ENCODE measurements around the gene GLIS1.

GLIS1 gene

GRCh38 chr1:53678938-53679825 lies 59.8 kb downstream of the GLIS1 start:
- DNase-seq (ENCODE audit: low read depth) = no peak

- DNase-seq (ENCODE audit: low read depth) = no peak
Measured at GRCh38 chr1:53678507-53678906, 60.5 kb downstream of the GLIS1 start.

DNA sequence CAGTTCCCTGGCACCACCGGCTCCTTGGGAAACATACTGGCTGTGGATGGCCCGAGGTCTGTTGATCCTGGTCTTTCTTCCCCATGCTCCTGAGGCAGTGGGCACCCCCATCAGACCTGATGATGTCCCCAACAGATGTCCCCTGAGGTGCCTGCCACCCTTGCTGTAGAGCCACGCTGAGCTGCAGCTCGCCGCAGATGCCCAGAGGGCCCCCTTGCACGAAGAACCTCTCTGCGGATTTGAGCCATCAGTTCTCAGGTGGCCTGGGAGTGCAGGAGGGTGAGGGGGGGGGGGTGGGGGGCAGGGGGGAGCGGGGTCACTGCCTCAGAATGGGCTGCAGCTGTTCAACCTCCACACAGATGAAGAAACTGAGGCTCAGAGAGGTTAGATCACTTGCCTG lies 60.9 kb downstream of the GLIS1 start:
- no peak for DNase-seq (ENCODE audit: low read depth)

DNA sequence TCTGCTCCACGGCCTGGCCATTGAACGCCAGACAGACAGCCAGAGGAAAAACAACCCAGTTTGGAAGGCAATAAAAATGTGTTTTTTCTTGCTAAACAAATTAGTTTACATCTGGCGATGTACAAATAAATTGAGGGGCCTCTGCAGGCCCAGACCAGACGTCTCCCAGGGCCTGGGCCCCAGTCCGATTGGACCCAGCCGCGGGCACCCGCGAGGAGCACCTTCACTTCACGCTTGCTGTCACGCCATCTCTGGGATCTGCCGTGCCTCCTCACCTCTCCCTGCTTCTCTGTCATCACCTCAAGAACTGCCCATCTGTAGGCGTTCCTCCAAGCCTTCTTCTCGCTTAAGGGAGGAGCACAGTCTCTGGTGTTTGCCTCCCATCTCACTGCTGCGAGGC lies 61.5 kb downstream of the GLIS1 start:
- no peak for DNase-seq (ENCODE audit: low read depth)

DNA sequence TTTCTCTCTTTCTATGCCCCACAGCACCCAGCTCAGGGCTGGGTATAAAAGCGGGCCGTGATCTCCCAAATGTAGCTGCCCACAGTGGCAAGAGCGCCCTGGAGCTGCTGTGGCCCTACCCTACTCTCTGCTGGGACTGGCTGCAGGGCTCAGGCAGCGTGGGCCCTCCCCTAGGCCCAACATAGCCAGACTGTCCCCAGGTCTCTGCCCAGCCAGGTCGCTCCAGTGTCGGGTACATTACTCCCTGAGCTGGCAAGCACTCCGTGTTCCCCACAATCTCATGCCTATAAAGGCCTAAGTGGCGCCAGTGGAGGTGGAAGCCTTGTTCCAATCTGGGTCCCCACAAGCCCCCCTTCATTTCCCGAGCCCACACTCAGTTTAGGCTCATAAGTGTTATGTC lies 66.2 kb downstream of the GLIS1 start:
- DNase-seq (ENCODE audit: low read depth) = no peak

DNA sequence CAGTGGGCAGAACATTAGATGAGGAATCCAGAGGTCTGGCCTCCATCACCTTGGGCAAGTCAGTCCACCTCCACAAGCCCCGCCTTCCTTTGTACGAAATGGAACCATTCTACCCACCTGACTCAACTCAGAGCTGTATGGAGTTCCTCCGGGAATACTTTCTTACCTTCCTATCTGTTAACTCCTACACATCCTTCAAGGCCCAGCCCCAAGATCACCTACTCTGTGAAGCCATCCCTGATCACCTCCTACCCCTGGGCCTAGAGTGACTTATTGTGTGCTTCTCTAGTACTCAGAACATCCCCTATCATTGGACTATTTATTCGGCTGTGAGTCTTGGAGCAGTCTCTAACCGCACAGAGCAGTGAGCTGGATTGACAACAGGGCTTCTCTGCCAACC lies 66.7 kb downstream of the GLIS1 start:
- DNase-seq (ENCODE audit: low read depth) = no peak

DNA sequence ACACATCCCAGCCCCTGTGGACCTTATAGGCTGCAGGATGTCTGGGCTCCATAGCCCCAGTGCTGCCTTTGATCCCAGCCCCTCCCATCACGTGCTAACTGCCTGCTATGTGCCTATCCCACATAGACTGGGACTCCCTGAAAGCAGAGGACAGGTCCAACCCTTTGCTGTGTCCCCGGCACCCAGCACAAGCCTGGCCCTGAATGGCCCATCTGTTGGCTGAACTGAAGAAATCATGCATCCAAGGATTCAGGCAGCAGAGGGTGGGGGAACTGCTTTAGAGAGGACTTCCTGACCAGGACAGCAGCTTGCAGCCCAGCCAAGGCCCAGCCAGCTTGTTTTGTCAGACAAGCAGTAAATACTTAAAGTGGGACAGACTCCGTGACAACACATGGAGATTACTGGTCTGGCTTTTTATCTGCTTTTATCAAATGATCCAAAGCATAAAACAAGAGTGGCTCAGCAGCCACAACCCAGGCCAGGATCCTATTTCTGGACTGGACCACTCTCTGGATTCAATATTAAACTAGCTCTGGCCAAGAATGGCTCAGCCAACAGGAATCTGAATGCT lies 69.3 kb downstream of the GLIS1 start:
- DNase-seq (ENCODE audit: low read depth) = no peak

GRCh38 chr1:53666566-53666965 lies 72.4 kb downstream of the GLIS1 start:
- no peak for DNase-seq (ENCODE audit: low read depth)

DNA sequence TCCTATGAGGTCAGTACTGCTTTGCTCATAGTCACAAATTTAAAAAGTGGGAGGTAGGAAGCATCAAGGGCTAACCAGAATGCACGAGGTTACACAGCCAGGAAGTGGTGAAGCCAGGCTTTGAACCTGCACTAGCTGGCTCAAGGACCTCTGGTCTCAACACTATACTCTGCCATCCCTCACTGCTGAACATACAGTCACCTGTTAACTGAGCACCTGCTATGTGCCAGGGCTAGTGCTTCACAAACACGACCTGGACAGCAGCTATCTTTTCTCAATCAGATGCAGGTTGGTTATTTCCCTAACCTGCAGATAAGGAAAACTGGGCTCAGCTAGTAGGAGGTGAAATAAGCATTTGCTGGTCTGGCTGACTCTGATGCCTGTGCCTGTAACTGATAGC lies 73.0 kb downstream of the GLIS1 start:
- no peak for DNase-seq (ENCODE audit: low read depth)

DNA sequence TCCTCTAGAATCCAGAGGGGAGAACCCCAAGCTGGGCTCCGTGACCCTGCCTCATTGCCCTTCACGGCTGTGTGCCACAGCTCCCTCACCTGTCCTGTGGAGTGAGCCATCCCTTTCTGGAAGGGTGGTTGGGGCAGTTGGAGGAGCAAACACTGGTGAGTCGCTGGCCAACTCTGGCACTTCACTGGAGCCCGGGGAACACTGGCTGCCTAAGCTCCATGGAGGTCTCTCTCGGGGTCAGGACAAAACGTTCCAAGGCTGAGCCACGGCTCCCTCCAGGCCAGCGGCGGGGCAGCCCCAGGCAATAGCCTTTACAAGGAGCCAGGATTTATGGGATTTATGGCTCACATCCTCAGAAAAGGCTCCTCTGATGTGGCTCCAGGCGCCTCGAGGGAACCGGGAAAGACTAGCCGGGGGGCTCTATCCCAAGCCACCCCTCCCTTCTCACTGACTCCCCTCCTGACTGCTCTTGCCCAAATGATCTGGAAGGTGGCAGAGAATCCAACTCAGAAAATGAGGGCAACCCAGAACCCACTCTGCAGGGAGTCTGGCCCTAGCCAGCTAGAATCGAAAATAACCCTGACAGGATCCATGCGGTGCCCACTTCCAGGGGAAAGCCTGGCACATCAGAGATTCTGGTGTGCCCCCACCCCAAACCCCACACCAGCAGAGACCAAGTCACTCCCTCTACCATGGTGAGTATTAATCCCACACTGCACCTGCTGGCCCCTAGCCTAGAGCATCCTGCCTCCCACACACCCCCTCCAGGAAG lies 75.2 kb downstream of the GLIS1 start:
- no peak for DNase-seq (ENCODE audit: low read depth)

DNA sequence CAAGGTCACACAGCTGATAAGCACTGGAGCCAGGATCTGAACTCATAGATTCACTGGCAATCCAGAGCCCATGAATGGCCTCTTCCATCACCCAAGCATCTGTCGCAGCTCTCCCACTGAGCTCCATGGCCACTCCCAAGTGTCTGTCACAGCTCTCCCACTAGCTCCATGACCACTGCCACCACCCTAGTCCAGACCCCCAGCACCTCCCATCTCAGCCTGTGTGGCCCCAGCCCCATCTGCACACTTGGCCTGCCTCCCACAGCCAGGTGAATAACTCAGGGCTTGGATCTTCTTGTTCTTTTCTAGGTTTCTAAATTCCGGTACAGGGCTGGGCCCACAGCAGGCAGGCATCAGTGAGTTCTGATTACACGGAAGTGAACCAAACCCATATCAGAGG lies 76.0 kb downstream of the GLIS1 start:
- DNase-seq (ENCODE audit: low read depth) = no peak

GRCh38 chr1:53662169-53662568 lies 76.8 kb downstream of the GLIS1 start:
- no peak for DNase-seq (ENCODE audit: low read depth)

GRCh38 chr1:53661496-53661895 lies 77.5 kb downstream of the GLIS1 start:
- no peak for DNase-seq (ENCODE audit: low read depth)

GRCh38 chr1:53660666-53661065 lies 78.3 kb downstream of the GLIS1 start:
- DNase-seq (ENCODE audit: low read depth) = no peak

GRCh38 chr1:53659436-53659835 lies 79.5 kb downstream of the GLIS1 start:
- DNase-seq (ENCODE audit: low read depth) = no peak

- no peak for DNase-seq (ENCODE audit: low read depth)
Measured at GRCh38 chr1:53658489-53659230, 80.3 kb downstream of the GLIS1 start.

GRCh38 chr1:53657891-53658396 lies 81.0 kb downstream of the GLIS1 start:
- DNase-seq (ENCODE audit: low read depth) = no peak

DNA sequence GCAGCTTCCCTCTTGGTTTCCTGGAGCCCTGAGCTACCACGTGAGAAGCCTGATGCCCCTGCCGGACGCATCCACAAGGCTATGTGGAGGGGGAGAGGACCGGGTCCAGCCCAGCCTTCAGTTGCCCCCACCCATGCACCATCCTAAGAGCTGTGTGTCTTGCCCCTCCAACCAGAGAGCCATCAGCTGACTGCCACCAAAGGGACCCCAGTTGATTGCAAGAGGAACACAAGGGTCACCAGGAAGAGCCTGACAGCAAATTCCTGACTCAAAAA lies 81.5 kb downstream of the GLIS1 start:
- DNase-seq (ENCODE audit: low read depth) = no peak

DNA sequence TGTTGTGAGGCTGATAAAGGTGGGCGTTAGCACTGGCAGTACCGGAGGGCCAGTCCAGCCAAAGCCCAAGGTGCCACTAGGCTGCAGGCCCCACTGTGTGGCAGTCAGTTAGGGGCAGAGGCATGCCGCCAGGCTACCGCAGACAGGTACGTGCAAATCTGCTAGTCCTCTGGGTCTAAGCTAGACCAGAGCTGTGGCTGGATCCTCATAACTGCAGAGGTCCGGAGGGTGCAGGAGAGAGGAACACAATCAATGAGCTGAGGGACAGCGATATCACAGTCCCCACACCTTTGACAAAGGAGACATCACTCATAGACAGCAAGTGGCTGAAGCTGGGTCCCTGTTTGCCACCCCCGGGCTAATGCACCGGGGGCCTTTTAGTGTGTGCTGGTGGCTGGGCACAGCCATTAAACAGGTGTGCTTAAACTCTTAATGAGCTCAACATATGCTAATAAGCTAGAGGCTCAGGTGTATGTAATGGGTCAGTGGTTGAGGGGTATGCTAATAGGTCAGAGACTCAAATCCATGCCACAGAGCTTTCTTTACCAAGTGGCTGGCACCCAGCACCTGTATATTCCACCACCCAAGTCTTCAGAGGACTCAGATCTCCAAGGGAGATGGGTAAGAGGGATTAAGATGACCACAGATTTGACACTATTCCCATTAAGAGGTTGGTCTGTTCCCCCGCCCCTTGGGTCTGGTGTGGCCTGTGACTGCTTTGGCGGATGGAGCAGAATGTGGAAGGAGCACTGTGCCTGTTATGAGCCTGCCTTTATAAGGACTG lies 82.0 kb downstream of the GLIS1 start:
- no peak for DNase-seq (ENCODE audit: low read depth)

DNA sequence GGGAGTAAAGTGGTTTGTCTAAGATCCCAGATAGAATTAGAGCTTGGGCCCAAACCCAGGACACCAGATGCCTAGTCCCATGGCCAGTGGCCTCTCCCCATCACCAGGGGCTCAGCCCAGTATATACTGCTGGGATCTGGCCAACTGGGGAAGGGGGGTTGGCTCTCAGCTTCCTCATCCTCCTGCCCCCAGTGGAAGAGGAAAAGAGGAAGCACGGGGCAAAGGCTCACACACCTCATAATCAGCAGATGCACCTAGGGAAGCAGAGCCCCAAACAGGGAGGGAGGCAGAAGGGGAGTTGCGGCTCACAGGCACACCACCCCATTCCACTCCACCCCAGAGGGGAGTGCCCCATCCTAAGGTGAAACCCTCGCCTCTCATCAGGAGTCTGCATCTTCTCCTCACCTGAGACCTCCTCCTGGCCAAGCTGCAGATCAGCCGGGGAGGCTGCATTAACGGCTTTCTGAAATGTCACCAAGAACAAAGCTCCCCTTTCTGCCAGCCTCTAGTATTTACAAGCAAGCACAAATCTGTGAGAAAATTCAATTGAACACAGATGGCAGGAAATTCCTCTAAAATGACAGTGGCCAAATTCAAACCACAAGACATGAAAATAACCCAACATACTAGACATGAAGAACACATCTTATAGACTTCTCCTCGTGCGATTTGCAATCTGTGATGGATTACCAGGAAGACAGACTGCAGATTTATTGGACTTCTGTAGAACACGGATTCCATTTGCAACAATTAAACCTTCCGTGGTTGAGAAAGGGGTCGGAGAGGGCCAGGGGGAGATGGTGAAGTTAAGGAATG lies 82.8 kb downstream of the GLIS1 start:
- peak; percentile 89 for DNase-seq (ENCODE audit: low read depth)
